SK-N-SH (cell line): ENCODE results near the gene TUBA4B. TPM values are rescaled to one million over a fixed set of nuclear protein-coding genes. Genes with fewer than 3 reads are reported as not detected.

Experiments
- CTCF ChIA-PET: fragments of 300-600, 350-600 bp; formaldehyde crosslinking; extraction: SDS; loops from one replicate; lab custom pipeline; 2021; lab: Yijun Ruan, JAX
- POLR2A ChIA-PET: fragments of 350-600 bp; sonication (Branson Sonifier 250); formaldehyde crosslinking; extraction: SDS; loops from one replicate; lab custom pipeline; 2020; ENCODE audit warnings: antibody characterized with exemption, inconsistent platforms; lab: Yijun Ruan, JAX
- DNase-seq: peaks from one replicate; pipeline ENCODE4 v3.0.0; 2012
- H2AFZ ChIP-seq: fragments of 200-600 bp; sonication (generic); 2 replicates; pipeline ENCODE4 v1.8.1; 2016; ENCODE audit warnings: antibody characterized with exemption, mild to moderate bottlenecking, low read depth
- H3F3A ChIP-seq: fragments of 200-600 bp; sonication (generic); replicated peaks from 2 replicates; pipeline ENCODE3; 2016; ENCODE audit warnings: antibody characterized with exemption, mild to moderate bottlenecking; ENCODE audit not compliant: insufficient read depth
- H3K27ac ChIP-seq, 2 experiments: fragments of 200-500 bp in 1 of 2; fragments of 200-600 bp in 1 of 2; sonication (Bioruptor generic) in 1 of 2; sonication (generic), shearing (Covaris generic) in 1 of 2; 2 replicates each; pipeline versions ENCODE4 v1.5.1 to v1.6.1; 2014 to 2016; ENCODE audit warnings: low read depth in 2 of 2, inconsistent platforms in 1 of 2, low read length in 1 of 2, mild to moderate bottlenecking in 1 of 2, mixed read lengths in 1 of 2
- H3K27me3 ChIP-seq: fragments of 200-600 bp; sonication (generic), shearing (Covaris generic); 2 replicates; pipeline ENCODE4 v1.6.1; 2016; ENCODE audit warnings: mixed run types; ENCODE audit not compliant: insufficient read depth
- H3K36me3 ChIP-seq, 2 experiments: fragments of 200-500 bp in 1 of 2; fragments of 200-600 bp in 1 of 2; sonication (Bioruptor generic) in 1 of 2; sonication (generic) in 1 of 2; replicated peaks in 1 of 2; 2 replicates each; pipeline versions ENCODE3 to v1.5.1; 2014 to 2016; ENCODE audit warnings: low read length in 1 of 2, mild to moderate bottlenecking in 1 of 2; ENCODE audit not compliant: insufficient read depth in 2 of 2, control insufficient read depth in 1 of 2
- H3K4me1 ChIP-seq, 2 experiments: fragments of 200-500 bp in 1 of 2; fragments of 200-600 bp in 1 of 2; sonication (Bioruptor generic) in 1 of 2; sonication (generic), shearing (Covaris generic) in 1 of 2; 2 replicates each; pipeline versions ENCODE4 v1.5.1 to v1.6.1; 2014 to 2016; ENCODE audit warnings: low read depth in 1 of 2, low read length in 1 of 2, mixed run types in 1 of 2; ENCODE audit not compliant: insufficient read depth in 2 of 2, control insufficient read depth in 1 of 2
- H3K4me2 ChIP-seq: fragments of 200-600 bp; sonication (generic), shearing (Covaris generic); 2 replicates; pipeline ENCODE4 v1.6.1; 2017; ENCODE audit warnings: mixed run types
- H3K4me3 ChIP-seq, 2 experiments: fragments of 200-500 bp in 1 of 2; fragments of 200-600 bp in 1 of 2; sonication (Bioruptor generic) in 1 of 2; sonication (generic), shearing (Covaris generic) in 1 of 2; 2 replicates each; pipeline versions ENCODE4 v1.5.1 to v1.8.1; 2014 to 2016; ENCODE audit warnings: low read depth in 2 of 2, inconsistent platforms in 1 of 2, low read length in 1 of 2, mild to moderate bottlenecking in 1 of 2, mixed read lengths in 1 of 2, moderate library complexity in 1 of 2
- H3K79me2 ChIP-seq: fragments of 200-600 bp; sonication (generic); 2 replicates; pipeline ENCODE4 v1.8.1; 2017; ENCODE audit warnings: mild to moderate bottlenecking; ENCODE audit not compliant: insufficient read depth
- H3K9ac ChIP-seq: fragments of 200-600 bp; sonication (generic); 2 replicates; pipeline ENCODE4 v1.6.1; 2017; ENCODE audit warnings: mixed run types
- H3K9me2 ChIP-seq: fragments of 200-600 bp; sonication (generic); 2 replicates; pipeline ENCODE4 v1.6.1; 2017; ENCODE audit warnings: mixed run types
- H3K9me3 ChIP-seq: fragments of 200-600 bp; sonication (generic); 2 replicates; pipeline ENCODE4 v1.6.1; 2017; ENCODE audit warnings: mixed run types, mild to moderate bottlenecking, moderate library complexity
- H4K20me1 ChIP-seq: fragments of 200-600 bp; sonication (generic); 2 replicates; pipeline ENCODE4 v1.6.1; 2017; ENCODE audit warnings: mild to moderate bottlenecking, mixed run types; ENCODE audit not compliant: insufficient read depth
- EP300 ChIP-seq, 2 experiments: IDR thresholded peaks; 2 replicates each; pipeline versions ENCODE4 v1.4.0 to v1.6.1; 2012; ENCODE audit warnings: borderline replicate concordance in 1 of 2, low read depth in 1 of 2, low read length in 1 of 2
- EZH2phosphoT487 ChIP-seq: fragments of 200-600 bp; sonication (generic); IDR thresholded peaks from 2 replicates; pipeline ENCODE4 v1.6.1; 2017; ENCODE audit warnings: low read depth, mixed run types, mild to moderate bottlenecking, antibody characterized with exemption, moderate library complexity, borderline replicate concordance
- POLR2AphosphoS5 ChIP-seq: IDR thresholded peaks from 2 replicates; pipeline ENCODE4 v1.6.1; 2012; ENCODE audit warnings: low read depth, low read length
- RAD21 ChIP-seq: IDR thresholded peaks from 2 replicates; pipeline ENCODE4 v1.6.1; 2012; ENCODE audit warnings: mild to moderate bottlenecking, low read length
- REST ChIP-seq: IDR thresholded peaks from 2 replicates; pipeline ENCODE4 v1.6.1; 2012; ENCODE audit warnings: mild to moderate bottlenecking, low read depth, low read length, moderate library complexity
- RFX5 ChIP-seq: IDR thresholded peaks from 2 replicates; pipeline ENCODE4 v1.6.1; 2012; ENCODE audit warnings: mild to moderate bottlenecking, improper control_type of control experiment, low read length
- RXRA ChIP-seq: IDR thresholded peaks from 2 replicates; pipeline ENCODE4 v1.4.0; 2012; ENCODE audit warnings: low read depth, mild to moderate bottlenecking, borderline replicate concordance
- TEAD4 ChIP-seq: IDR thresholded peaks from 2 replicates; pipeline ENCODE4 v1.4.0; 2012; ENCODE audit warnings: mild to moderate bottlenecking, borderline replicate concordance; ENCODE audit not compliant: insufficient read depth
- whole genome bisulfite sequencing: methylation state at CpG from one replicate; pipeline ENCODE4 v1.1.6; 2017; ENCODE audit warnings: low lambda C conversion rate; 5-methylcytosine and 5-hydroxymethylcytosine counted together
- polyA plus RNA-seq, 3 experiments: library from polyadenylated mRNA; depleted of rRNA; stranded (reverse); fragments of >200 nt; gene quantifications; 2 replicates each; pipeline ENCODE4 v1.2.3, GENCODE V29; 2012

Gene TUBA4B
- polyA plus RNA-seq, 1 of the 3 experiments (the other 2 are of a cell fraction) = 0.03 TPM

DNA sequence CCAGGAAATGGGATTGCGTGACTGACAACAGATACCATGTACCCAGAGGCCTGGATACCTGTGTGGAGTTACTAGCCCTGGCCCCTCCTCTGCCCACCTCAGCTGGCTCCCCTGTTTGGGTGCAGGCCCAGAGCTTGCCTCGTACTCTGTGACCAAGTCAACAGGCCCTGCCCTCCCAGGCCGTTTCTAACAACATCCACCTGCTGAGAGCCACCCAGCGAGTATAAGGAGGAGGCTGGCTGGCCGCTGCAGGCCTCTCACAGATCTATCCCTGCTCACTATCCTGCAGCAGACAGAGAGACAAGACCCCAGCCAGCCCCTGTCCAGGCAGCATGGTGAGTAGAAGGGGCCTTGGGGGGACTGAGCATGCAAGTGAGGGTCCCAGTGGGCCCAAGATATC is 13.2 kb downstream of the TUBA4B start:
- H3K4me2 ChIP-seq = no peak overlapping the region
- H3K4me1 ChIP-seq = peaks cover 0 to 14% of the 10 kb centered on the region in 2 experiments; a peak in 1 of 4 replicates
- no peak overlapping the region for H3K4me3 ChIP-seq
- H3K36me3 ChIP-seq = no peaks in the 10 kb centered on the region
- ChIA-PET CTCF (interaction anchor here (0.5 to 5.9 kb wide), 4 partner anchors 12 to 286 kb away, joined by 3 to 62 read pairs (median 6); partner anchors contain the start of genes DNAJB2 and TUBA4A), POLR2A (no interaction called here)
- H3K27me3 ChIP-seq = peaks cover 8% of the 10 kb centered on the region; the same call in 1 of the 2 replicates
- H3K9ac ChIP-seq = no peak overlapping the region
- no peaks in the 10 kb centered on the region for H4K20me1 ChIP-seq
- H3F3A ChIP-seq = no peaks in the 10 kb centered on the region
- H3K27ac ChIP-seq = no peak overlapping the region
- WGBS = no CpG with 5 or more reads among the region's 5 CpGs
- no peaks in the 10 kb centered on the region for H3K79me2 ChIP-seq
- H3K9me2 ChIP-seq = no peaks in the 10 kb centered on the region
- H3K9me3 ChIP-seq = no peaks in the 10 kb centered on the region
- no peak overlapping the region for H2AFZ ChIP-seq
- TF ChIP-seq REST = no peak
- no peak for TF ChIP-seq EZH2phosphoT487
- no peak for TF ChIP-seq TEAD4
- TF ChIP-seq RFX5 = no peak
- TF ChIP-seq RAD21 = no peak
- DNase-seq = no peak

- Histone ChIP-seq H3K4me2 (no peak overlapping the region), H3K9me3 (no peaks in the 10 kb centered on the region), H3K27ac (no peak overlapping the region), H2AFZ (no peak overlapping the region), H3K9me2 (no peaks in the 10 kb centered on the region), H4K20me1 (no peaks in the 10 kb centered on the region), H3K4me3 (no peak overlapping the region), H3K79me2 (no peaks in the 10 kb centered on the region), H3K9ac (no peak overlapping the region), H3K36me3 (no peaks in the 10 kb centered on the region), H3K27me3 (peaks cover 6% of the 10 kb centered on the region; the same call in 1 of the 2 replicates), H3K4me1 (peaks cover 0 to 14% of the 10 kb centered on the region in 2 experiments; a peak in 1 of 4 replicates), H3F3A (no peaks in the 10 kb centered on the region)
- TF ChIP-seq RXRA = no peak
- no peak for TF ChIP-seq POLR2AphosphoS5
- no peak for TF ChIP-seq EP300 (IDR thresholded peaks at IDR 0.05; ENCODE audit: borderline replicate concordance in 1 of 2, low read depth in 1 of 2, low read length in 1 of 2)
- CTCF ChIA-PET = interaction anchor here (0.7 to 5.9 kb wide), 2 partner anchors 12 to 275 kb away, joined by 3 to 62 read pairs; partner anchors contain the start of gene DNAJB2
- no peak for DNase-seq
- POLR2A ChIA-PET = no interaction called here
- WGBS = 60% methylated on average over 1 of the region's 1 CpG
Measured at GRCh38 chr2:219266886-219267285, 13.8 kb downstream of the TUBA4B start.
